GM23338 (cell line): ENCODE measurements around the gene ANKRD11. TPM values are rescaled to one million over a fixed set of nuclear protein-coding genes. Genes with fewer than 3 reads are reported as not detected.

Experiments used
- ATAC-seq: fragments of 200-7000 bp; cut with Tn5 transposase; 3 replicates; pipeline ENCODE4 v1.9.1; 2020
- DNase-seq: peaks from one replicate; pipeline ENCODE4 v3.0.0-alpha.2; 2015; ENCODE audit warnings: low spot score
- H2AFZ ChIP-seq: fragments of 200-600 bp; sonication (generic); 2 replicates; pipeline ENCODE4 v1.8.0; 2016; ENCODE audit warnings: antibody characterized with exemption, mild to moderate bottlenecking, moderate library complexity
- H3F3A ChIP-seq: fragments of 200-600 bp; sonication (generic); replicated peaks from 2 replicates; pipeline ENCODE4 v1.8.0; 2017; ENCODE audit warnings: antibody characterized with exemption, mixed run types, low read depth
- H3K27ac ChIP-seq: fragments of 200-600 bp; sonication (generic); 2 replicates; pipeline ENCODE4 v1.6.1; 2016; ENCODE audit warnings: low read depth
- H3K27me3 ChIP-seq: fragments of 200-600 bp; sonication (generic); 2 replicates; pipeline ENCODE4 v1.8.0; 2016; ENCODE audit warnings: mild to moderate bottlenecking, mixed run types, moderate library complexity; ENCODE audit not compliant: insufficient read depth
- H3K36me3 ChIP-seq: fragments of 200-600 bp; sonication (generic); 2 replicates; pipeline ENCODE4 v1.8.0; 2016; ENCODE audit warnings: mild to moderate bottlenecking; ENCODE audit not compliant: insufficient read depth
- H3K4me1 ChIP-seq: fragments of 200-600 bp; sonication (generic); 2 replicates; pipeline ENCODE4 v1.8.0; 2016; ENCODE audit warnings: mild to moderate bottlenecking, moderate library complexity; ENCODE audit not compliant: insufficient read depth
- H3K4me2 ChIP-seq: fragments of 200-600 bp; sonication (generic); 2 replicates; pipeline ENCODE4 v1.7.1; 2017; ENCODE audit warnings: mixed run types
- H3K4me3 ChIP-seq: fragments of 200-600 bp; sonication (generic); 2 replicates; pipeline ENCODE4 v1.6.1; 2016; ENCODE audit warnings: mixed run types
- H3K79me2 ChIP-seq: fragments of 200-600 bp; sonication (generic); replicated peaks from 2 replicates; pipeline ENCODE4 v1.8.0; 2017; ENCODE audit warnings: mild to moderate bottlenecking; ENCODE audit not compliant: insufficient read depth
- H3K9me2 ChIP-seq: fragments of 200-600 bp; sonication (generic); 2 replicates; pipeline ENCODE4 v1.8.0; 2017; ENCODE audit not compliant: insufficient read depth
- H4K20me1 ChIP-seq: fragments of 200-600 bp; sonication (generic); replicated peaks from 2 replicates; pipeline ENCODE4 v1.8.0; 2017; ENCODE audit warnings: mild to moderate bottlenecking; ENCODE audit not compliant: insufficient read depth
- H3K27ac Mint-ChIP-seq: 2 replicates; pipeline ENCODE4 v1.8.0; 2020; ENCODE audit warnings: inconsistent platforms, mild to moderate bottlenecking, moderate library complexity, mixed read lengths
- H3K27me3 Mint-ChIP-seq: 3 replicates; pipeline ENCODE4 v1.8.0; 2022; ENCODE audit warnings: low read depth, mild to moderate bottlenecking, moderate library complexity, mixed read lengths, inconsistent platforms; ENCODE audit not compliant: insufficient read depth, poor library complexity
- H3K36me3 Mint-ChIP-seq: 3 replicates; pipeline ENCODE4 v1.8.0; 2021; ENCODE audit warnings: low read depth, mild to moderate bottlenecking, inconsistent platforms, moderate library complexity, mixed read lengths
- H3K4me1 Mint-ChIP-seq: 3 replicates; pipeline ENCODE4 v1.8.0; 2020; ENCODE audit warnings: mild to moderate bottlenecking, inconsistent platforms, mixed read lengths
- H3K4me3 Mint-ChIP-seq: 3 replicates; pipeline ENCODE4 v1.8.0; 2021; ENCODE audit warnings: moderate library complexity, mild to moderate bottlenecking, inconsistent platforms, mixed read lengths
- H3K9me3 Mint-ChIP-seq: 3 replicates; pipeline ENCODE4 v1.8.0; 2020; ENCODE audit warnings: moderate library complexity, mild to moderate bottlenecking, inconsistent platforms, mixed read lengths
- EZH2phosphoT487 ChIP-seq: fragments of 200-600 bp; sonication (generic); IDR thresholded peaks from one replicate; pipeline ENCODE4 v1.8.1; 2018; ENCODE audit warnings: antibody characterized with exemption; ENCODE audit not compliant: unreplicated experiment
- JUNB ChIP-seq: IDR thresholded peaks from one replicate; pipeline ENCODE4 v1.6.1; 2016; ENCODE audit warnings: antibody characterized with exemption; ENCODE audit not compliant: unreplicated experiment
- POLR2AphosphoS5 ChIP-seq: IDR thresholded peaks from 2 replicates; pipeline ENCODE4 v1.6.1; 2016; ENCODE audit warnings: antibody characterized with exemption, low read depth
- REST ChIP-seq: IDR thresholded peaks from one replicate; pipeline ENCODE4 v1.6.1; 2018; ENCODE audit warnings: antibody characterized with exemption; ENCODE audit not compliant: unreplicated experiment
- ZNF114 ChIP-seq: fragments of 250-450 bp; sonication (Bioruptor Pico); IDR thresholded peaks from 2 replicates; pipeline ENCODE4 v1.5.0; 2020; ENCODE audit warnings: mild to moderate bottlenecking, moderate library complexity
- ZNF331 ChIP-seq: fragments of 250-450 bp; sonication (Bioruptor Pico); IDR thresholded peaks from 2 replicates; pipeline ENCODE4 v1.5.0; 2020; ENCODE audit warnings: low read depth, mild to moderate bottlenecking, moderate library complexity
- polyA plus RNA-seq: library from polyadenylated mRNA; unstranded; fragments of >200 nt; fragmentation: Nextera tagmentation; extraction: Ambion mirVana; gene quantifications from 2 replicates; pipeline ENCODE4 v1.2.1, GENCODE V29; 2016
- total RNA-seq: library from RNA; depleted of rRNA; stranded (reverse); fragments of >200 nt; shearing (Covaris generic); gene quantifications from 2 replicates; pipeline ENCODE4 v1.2.3, GENCODE V29; 2014
- TF ChIP-seq, protein P1 (sequence below): fragments of 250-450 bp; sonication (Bioruptor Pico); IDR thresholded peaks from 2 replicates; pipeline ENCODE4 v1.5.0; 2020; ENCODE audit warnings: mild to moderate bottlenecking, moderate library complexity

Gene ANKRD11
- total and polyA plus RNA-seq, 2 experiments from 2014 or later, result 130 to 159 TPM

GRCh38 chr16:89369266-89369895 lies 121.0 kb downstream of the ANKRD11 start:
- no peak overlapping the region for H3K4me2 ChIP-seq

More at GRCh38 chr16:89369266-89369895, 121.0 kb downstream of the ANKRD11 start:
- Histone ChIP-seq H3K27ac (peak overlapping the region; percentile 39; the same call in 1 of the 2 replicates), H3K4me1 (peaks cover 43% of the 10 kb centered on the region), H3K79me2 (peaks cover 100% of the 10 kb centered on the region), H3F3A (peaks cover 4% of the 10 kb centered on the region; the same call in 1 of the 2 replicates), H3K9me2 (no peaks in the 10 kb centered on the region), H3K27me3 (no peaks in the 10 kb centered on the region), H4K20me1 (peaks cover 77% of the 10 kb centered on the region), H3K36me3 (no peaks in the 10 kb centered on the region), H3K4me3 (no peak overlapping the region), H2AFZ (no peak overlapping the region)
- no peak for ATAC-seq
- Mint-ChIP-seq H3K4me1 (peaks cover 76% of the 10 kb centered on the region), H3K27me3 (peaks cover 39% of the 10 kb centered on the region), H3K27ac (0 out of 2 replicates have a peak overlapping the region, but pooled peaks have one; percentile 41), H3K9me3 (no peaks in the 10 kb centered on the region; the same call in 2 of the 3 replicates), H3K4me3 (no peak overlapping the region), H3K36me3 (peaks cover 11% of the 10 kb centered on the region)
- DNase-seq, result no peak
- TF ChIP-seq POLR2AphosphoS5 (no peak), ZNF331 (no peak), JUNB (no peak), ZNF114 (CRISPR knock-in tag) (no peak), REST (no peak), EZH2phosphoT487 (no peak)
- TF ChIP-seq, protein P1, sequence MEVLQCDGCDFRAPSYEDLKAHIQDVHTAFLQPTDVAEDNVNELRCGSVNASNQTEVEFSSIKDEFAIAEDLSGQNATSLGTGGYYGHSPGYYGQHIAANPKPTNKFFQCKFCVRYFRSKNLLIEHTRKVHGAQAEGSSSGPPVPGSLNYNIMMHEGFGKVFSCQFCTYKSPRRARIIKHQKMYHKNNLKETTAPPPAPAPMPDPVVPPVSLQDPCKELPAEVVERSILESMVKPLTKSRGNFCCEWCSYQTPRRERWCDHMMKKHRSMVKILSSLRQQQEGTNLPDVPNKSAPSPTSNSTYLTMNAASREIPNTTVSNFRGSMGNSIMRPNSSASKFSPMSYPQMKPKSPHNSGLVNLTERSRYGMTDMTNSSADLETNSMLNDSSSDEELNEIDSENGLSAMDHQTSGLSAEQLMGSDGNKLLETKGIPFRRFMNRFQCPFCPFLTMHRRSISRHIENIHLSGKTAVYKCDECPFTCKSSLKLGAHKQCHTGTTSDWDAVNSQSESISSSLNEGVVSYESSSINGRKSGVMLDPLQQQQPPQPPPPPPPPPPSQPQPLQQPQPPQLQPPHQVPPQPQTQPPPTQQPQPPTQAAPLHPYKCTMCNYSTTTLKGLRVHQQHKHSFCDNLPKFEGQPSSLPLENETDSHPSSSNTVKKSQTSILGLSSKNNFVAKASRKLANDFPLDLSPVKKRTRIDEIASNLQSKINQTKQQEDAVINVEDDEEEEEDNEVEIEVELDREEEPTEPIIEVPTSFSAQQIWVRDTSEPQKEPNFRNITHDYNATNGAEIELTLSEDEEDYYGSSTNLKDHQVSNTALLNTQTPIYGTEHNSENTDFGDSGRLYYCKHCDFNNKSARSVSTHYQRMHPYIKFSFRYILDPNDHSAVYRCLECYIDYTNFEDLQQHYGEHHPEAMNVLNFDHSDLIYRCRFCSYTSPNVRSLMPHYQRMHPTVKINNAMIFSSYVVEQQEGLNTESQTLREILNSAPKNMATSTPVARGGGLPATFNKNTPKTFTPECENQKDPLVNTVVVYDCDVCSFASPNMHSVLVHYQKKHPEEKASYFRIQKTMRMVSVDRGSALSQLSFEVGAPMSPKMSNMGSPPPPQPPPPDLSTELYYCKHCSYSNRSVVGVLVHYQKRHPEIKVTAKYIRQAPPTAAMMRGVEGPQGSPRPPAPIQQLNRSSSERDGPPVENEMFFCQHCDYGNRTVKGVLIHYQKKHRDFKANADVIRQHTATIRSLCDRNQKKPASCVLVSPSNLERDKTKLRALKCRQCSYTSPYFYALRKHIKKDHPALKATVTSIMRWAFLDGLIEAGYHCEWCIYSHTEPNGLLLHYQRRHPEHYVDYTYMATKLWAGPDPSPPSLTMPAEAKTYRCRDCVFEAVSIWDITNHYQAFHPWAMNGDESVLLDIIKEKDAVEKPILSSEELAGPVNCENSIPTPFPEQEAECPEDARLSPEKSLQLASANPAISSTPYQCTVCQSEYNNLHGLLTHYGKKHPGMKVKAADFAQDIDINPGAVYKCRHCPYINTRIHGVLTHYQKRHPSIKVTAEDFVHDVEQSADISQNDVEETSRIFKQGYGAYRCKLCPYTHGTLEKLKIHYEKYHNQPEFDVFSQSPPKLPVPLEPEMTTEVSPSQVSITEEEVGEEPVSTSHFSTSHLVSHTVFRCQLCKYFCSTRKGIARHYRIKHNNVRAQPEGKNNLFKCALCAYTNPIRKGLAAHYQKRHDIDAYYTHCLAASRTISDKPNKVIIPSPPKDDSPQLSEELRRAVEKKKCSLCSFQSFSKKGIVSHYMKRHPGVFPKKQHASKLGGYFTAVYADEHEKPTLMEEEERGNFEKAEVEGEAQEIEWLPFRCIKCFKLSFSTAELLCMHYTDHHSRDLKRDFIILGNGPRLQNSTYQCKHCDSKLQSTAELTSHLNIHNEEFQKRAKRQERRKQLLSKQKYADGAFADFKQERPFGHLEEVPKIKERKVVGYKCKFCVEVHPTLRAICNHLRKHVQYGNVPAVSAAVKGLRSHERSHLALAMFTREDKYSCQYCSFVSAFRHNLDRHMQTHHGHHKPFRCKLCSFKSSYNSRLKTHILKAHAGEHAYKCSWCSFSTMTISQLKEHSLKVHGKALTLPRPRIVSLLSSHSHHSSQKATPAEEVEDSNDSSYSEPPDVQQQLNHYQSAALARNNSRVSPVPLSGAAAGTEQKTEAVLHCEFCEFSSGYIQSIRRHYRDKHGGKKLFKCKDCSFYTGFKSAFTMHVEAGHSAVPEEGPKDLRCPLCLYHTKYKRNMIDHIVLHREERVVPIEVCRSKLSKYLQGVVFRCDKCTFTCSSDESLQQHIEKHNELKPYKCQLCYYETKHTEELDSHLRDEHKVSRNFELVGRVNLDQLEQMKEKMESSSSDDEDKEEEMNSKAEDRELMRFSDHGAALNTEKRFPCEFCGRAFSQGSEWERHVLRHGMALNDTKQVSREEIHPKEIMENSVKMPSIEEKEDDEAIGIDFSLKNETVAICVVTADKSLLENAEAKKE (CRISPR knock-in tag), result no peak
